OCI-LY3 (cell line): ENCODE measurements around the gene CPZ.

Source experiments
- EZH2phosphoT487 ChIP-seq: fragments of 200-600 bp; shearing (Covaris generic); IDR thresholded peaks from 2 replicates; pipeline ENCODE4 v1.6.1; 2018; ENCODE audit warnings: antibody characterized with exemption, mixed run types, low read depth
- TF ChIP-seq, protein P1 (sequence below): fragments of 200-600, 300-600 bp; sonication (generic); IDR thresholded peaks from 2 replicates; pipeline ENCODE4 v1.5.1; 2014; ENCODE audit warnings: antibody characterized with exemption, low read length, low read depth

GRCh38 chr4:8601556-8601955 is 9.0 kb downstream of the CPZ start:
- TF ChIP-seq, protein P1, sequence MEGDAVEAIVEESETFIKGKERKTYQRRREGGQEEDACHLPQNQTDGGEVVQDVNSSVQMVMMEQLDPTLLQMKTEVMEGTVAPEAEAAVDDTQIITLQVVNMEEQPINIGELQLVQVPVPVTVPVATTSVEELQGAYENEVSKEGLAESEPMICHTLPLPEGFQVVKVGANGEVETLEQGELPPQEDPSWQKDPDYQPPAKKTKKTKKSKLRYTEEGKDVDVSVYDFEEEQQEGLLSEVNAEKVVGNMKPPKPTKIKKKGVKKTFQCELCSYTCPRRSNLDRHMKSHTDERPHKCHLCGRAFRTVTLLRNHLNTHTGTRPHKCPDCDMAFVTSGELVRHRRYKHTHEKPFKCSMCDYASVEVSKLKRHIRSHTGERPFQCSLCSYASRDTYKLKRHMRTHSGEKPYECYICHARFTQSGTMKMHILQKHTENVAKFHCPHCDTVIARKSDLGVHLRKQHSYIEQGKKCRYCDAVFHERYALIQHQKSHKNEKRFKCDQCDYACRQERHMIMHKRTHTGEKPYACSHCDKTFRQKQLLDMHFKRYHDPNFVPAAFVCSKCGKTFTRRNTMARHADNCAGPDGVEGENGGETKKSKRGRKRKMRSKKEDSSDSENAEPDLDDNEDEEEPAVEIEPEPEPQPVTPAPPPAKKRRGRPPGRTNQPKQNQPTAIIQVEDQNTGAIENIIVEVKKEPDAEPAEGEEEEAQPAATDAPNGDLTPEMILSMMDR = no peak
- no peak for TF ChIP-seq EZH2phosphoT487
